Testis (tissue), 2 donors: ENCODE measurements around the gene HFM1.

ENCODE experiments used
- POLR2A ChIP-seq: fragments of 450-650 bp; IDR thresholded peaks from one replicate; pipeline ENCODE4 v1.6.1; 2017; ENCODE audit warnings: antibody characterized with exemption, mild to moderate bottlenecking, moderate library complexity
- TF ChIP-seq, protein P1 (sequence below), 3 experiments: fragments of 450-650 bp in 2 of 3; fragments of 200-600 bp in 1 of 3; sonication (generic) in 1 of 3; IDR thresholded peaks; one replicate each; pipeline ENCODE4 v1.5.1; 2016 to 2019; ENCODE audit warnings: antibody characterized with exemption in 3 of 3, mild to moderate bottlenecking in 2 of 3, moderate library complexity in 1 of 3

DNA sequence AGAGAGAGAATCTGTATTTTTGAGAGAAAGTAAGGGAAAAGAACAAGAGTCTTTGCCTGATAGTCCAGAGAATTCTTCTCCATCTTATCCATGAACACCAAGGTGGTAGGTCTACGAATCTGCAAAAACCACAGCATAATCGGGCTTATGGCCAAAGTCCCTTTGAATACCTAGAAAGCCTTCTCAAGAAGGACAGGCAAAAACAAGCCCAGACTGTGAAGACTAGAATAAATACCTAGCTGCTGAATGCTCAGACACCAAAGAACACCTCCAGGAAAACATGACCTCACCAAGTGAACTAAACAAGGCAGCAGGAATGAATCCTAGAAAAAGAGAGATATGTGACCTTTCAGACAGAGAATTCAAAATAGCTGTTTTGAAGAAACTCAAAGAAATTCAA, 79.2 kb downstream of the HFM1 start:
- TF ChIP-seq, protein P1, sequence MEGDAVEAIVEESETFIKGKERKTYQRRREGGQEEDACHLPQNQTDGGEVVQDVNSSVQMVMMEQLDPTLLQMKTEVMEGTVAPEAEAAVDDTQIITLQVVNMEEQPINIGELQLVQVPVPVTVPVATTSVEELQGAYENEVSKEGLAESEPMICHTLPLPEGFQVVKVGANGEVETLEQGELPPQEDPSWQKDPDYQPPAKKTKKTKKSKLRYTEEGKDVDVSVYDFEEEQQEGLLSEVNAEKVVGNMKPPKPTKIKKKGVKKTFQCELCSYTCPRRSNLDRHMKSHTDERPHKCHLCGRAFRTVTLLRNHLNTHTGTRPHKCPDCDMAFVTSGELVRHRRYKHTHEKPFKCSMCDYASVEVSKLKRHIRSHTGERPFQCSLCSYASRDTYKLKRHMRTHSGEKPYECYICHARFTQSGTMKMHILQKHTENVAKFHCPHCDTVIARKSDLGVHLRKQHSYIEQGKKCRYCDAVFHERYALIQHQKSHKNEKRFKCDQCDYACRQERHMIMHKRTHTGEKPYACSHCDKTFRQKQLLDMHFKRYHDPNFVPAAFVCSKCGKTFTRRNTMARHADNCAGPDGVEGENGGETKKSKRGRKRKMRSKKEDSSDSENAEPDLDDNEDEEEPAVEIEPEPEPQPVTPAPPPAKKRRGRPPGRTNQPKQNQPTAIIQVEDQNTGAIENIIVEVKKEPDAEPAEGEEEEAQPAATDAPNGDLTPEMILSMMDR (IDR thresholded peaks at IDR 0.05), result no peak
- TF ChIP-seq POLR2A, result no peak
